GM23338 (cell line): ENCODE results near the gene DMRTB1. TPM values are rescaled to one million over a fixed set of nuclear protein-coding genes. Genes with fewer than 3 reads are reported as not detected.

Experiments
- ATAC-seq: fragments of 200-7000 bp; cut with Tn5 transposase; 3 replicates; pipeline ENCODE4 v1.9.1; 2020
- DNase-seq: peaks from one replicate; pipeline ENCODE4 v3.0.0-alpha.2; 2015; ENCODE audit warnings: low spot score
- H2AFZ ChIP-seq: fragments of 200-600 bp; sonication (generic); 2 replicates; pipeline ENCODE4 v1.8.0; 2016; ENCODE audit warnings: antibody characterized with exemption, mild to moderate bottlenecking, moderate library complexity
- H3F3A ChIP-seq: fragments of 200-600 bp; sonication (generic); replicated peaks from 2 replicates; pipeline ENCODE4 v1.8.0; 2017; ENCODE audit warnings: antibody characterized with exemption, mixed run types, low read depth
- H3K27ac ChIP-seq: fragments of 200-600 bp; sonication (generic); 2 replicates; pipeline ENCODE4 v1.6.1; 2016; ENCODE audit warnings: low read depth
- H3K27me3 ChIP-seq: fragments of 200-600 bp; sonication (generic); 2 replicates; pipeline ENCODE4 v1.8.0; 2016; ENCODE audit warnings: mild to moderate bottlenecking, mixed run types, moderate library complexity; ENCODE audit not compliant: insufficient read depth
- H3K36me3 ChIP-seq: fragments of 200-600 bp; sonication (generic); 2 replicates; pipeline ENCODE4 v1.8.0; 2016; ENCODE audit warnings: mild to moderate bottlenecking; ENCODE audit not compliant: insufficient read depth
- H3K4me1 ChIP-seq: fragments of 200-600 bp; sonication (generic); 2 replicates; pipeline ENCODE4 v1.8.0; 2016; ENCODE audit warnings: mild to moderate bottlenecking, moderate library complexity; ENCODE audit not compliant: insufficient read depth
- H3K4me2 ChIP-seq: fragments of 200-600 bp; sonication (generic); 2 replicates; pipeline ENCODE4 v1.7.1; 2017; ENCODE audit warnings: mixed run types
- H3K4me3 ChIP-seq: fragments of 200-600 bp; sonication (generic); 2 replicates; pipeline ENCODE4 v1.6.1; 2016; ENCODE audit warnings: mixed run types
- H3K79me2 ChIP-seq: fragments of 200-600 bp; sonication (generic); replicated peaks from 2 replicates; pipeline ENCODE4 v1.8.0; 2017; ENCODE audit warnings: mild to moderate bottlenecking; ENCODE audit not compliant: insufficient read depth
- H3K9me2 ChIP-seq: fragments of 200-600 bp; sonication (generic); 2 replicates; pipeline ENCODE4 v1.8.0; 2017; ENCODE audit not compliant: insufficient read depth
- H4K20me1 ChIP-seq: fragments of 200-600 bp; sonication (generic); replicated peaks from 2 replicates; pipeline ENCODE4 v1.8.0; 2017; ENCODE audit warnings: mild to moderate bottlenecking; ENCODE audit not compliant: insufficient read depth
- H3K27ac Mint-ChIP-seq: 2 replicates; pipeline ENCODE4 v1.8.0; 2020; ENCODE audit warnings: inconsistent platforms, mild to moderate bottlenecking, moderate library complexity, mixed read lengths
- H3K27me3 Mint-ChIP-seq: 3 replicates; pipeline ENCODE4 v1.8.0; 2022; ENCODE audit warnings: low read depth, mild to moderate bottlenecking, moderate library complexity, mixed read lengths, inconsistent platforms; ENCODE audit not compliant: insufficient read depth, poor library complexity
- H3K36me3 Mint-ChIP-seq: 3 replicates; pipeline ENCODE4 v1.8.0; 2021; ENCODE audit warnings: low read depth, mild to moderate bottlenecking, inconsistent platforms, moderate library complexity, mixed read lengths
- H3K4me1 Mint-ChIP-seq: 3 replicates; pipeline ENCODE4 v1.8.0; 2020; ENCODE audit warnings: mild to moderate bottlenecking, inconsistent platforms, mixed read lengths
- H3K4me3 Mint-ChIP-seq: 3 replicates; pipeline ENCODE4 v1.8.0; 2021; ENCODE audit warnings: moderate library complexity, mild to moderate bottlenecking, inconsistent platforms, mixed read lengths
- H3K9me3 Mint-ChIP-seq: 3 replicates; pipeline ENCODE4 v1.8.0; 2020; ENCODE audit warnings: moderate library complexity, mild to moderate bottlenecking, inconsistent platforms, mixed read lengths
- CREB1 ChIP-seq: fragments of 250-450 bp; sonication (Bioruptor Pico); IDR thresholded peaks from 2 replicates; pipeline ENCODE4 v1.5.0; 2020; ENCODE audit warnings: low read depth, mild to moderate bottlenecking, moderate library complexity
- EZH2 ChIP-seq: fragments of 200-600 bp; sonication (generic); IDR thresholded peaks from one replicate; pipeline ENCODE4 v1.8.0; 2017; ENCODE audit warnings: antibody characterized with exemption, mild to moderate bottlenecking, low read depth; ENCODE audit not compliant: unreplicated experiment
- JUNB ChIP-seq: IDR thresholded peaks from one replicate; pipeline ENCODE4 v1.6.1; 2016; ENCODE audit warnings: antibody characterized with exemption; ENCODE audit not compliant: unreplicated experiment
- POLR2AphosphoS5 ChIP-seq: IDR thresholded peaks from 2 replicates; pipeline ENCODE4 v1.6.1; 2016; ENCODE audit warnings: antibody characterized with exemption, low read depth
- polyA plus RNA-seq: library from polyadenylated mRNA; unstranded; fragments of >200 nt; fragmentation: Nextera tagmentation; extraction: Ambion mirVana; gene quantifications from 2 replicates; pipeline ENCODE4 v1.2.1, GENCODE V29; 2016
- total RNA-seq: library from RNA; depleted of rRNA; stranded (reverse); fragments of >200 nt; shearing (Covaris generic); gene quantifications from 2 replicates; pipeline ENCODE4 v1.2.3, GENCODE V29; 2014
- TF ChIP-seq, protein P1 (sequence below), 2 experiments: fragments of 200-600 bp in 1 of 2; sonication (generic) in 1 of 2; conservative IDR thresholded peaks; 2 replicates each; pipeline versions ENCODE4 v1.5.1 to v1.6.1; 2016 to 2017; ENCODE audit warnings: antibody characterized with exemption in 2 of 2, low read depth in 2 of 2, mild to moderate bottlenecking in 2 of 2, moderate library complexity in 1 of 2
- TF ChIP-seq, protein P2 (sequence below): IDR thresholded peaks from one replicate; pipeline ENCODE4 v1.6.1; 2018; ENCODE audit warnings: antibody characterized with exemption; ENCODE audit not compliant: unreplicated experiment
- TF ChIP-seq, protein P3 (sequence below): fragments of 250-450 bp; sonication (Bioruptor Pico); IDR thresholded peaks from 2 replicates; pipeline ENCODE4 v1.5.0; 2020; ENCODE audit warnings: mild to moderate bottlenecking, moderate library complexity

DMRTB1 gene
- total and polyA plus RNA-seq, 2 experiments from 2014 or later: 0.27 to 1.2 TPM

DNA sequence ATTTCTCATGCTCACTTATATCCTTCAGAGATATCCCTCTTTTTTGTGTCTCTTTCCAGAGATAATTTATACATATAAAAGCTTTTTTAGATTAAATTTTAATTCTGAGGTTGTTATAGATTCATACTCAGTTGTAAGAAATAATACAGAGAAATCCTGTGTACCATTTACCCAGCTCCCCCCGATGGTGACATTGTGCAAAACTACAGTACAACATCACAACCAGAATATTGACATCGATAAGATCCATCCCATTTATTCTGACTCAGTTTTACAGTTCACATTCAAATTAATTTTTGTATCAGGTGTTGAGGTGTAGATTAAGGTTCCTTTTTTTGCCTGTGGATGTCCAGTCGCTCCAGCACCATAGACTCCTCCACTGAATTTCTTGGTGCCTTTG, 14.3 kb downstream of the DMRTB1 start:
- Mint-ChIP-seq H3K9me3 (no peaks in the 10 kb centered on the region; the same call in 2 of the 3 replicates), H3K4me3 (no peak overlapping the region), H3K36me3 (no peaks in the 10 kb centered on the region), H3K27me3 (peaks cover 31% of the 10 kb centered on the region), H3K27ac (no peak overlapping the region), H3K4me1 (peaks cover 19% of the 10 kb centered on the region)
- H3K36me3 ChIP-seq: no peaks in the 10 kb centered on the region
- H3K4me3 ChIP-seq: no peak overlapping the region
- H3K27me3 ChIP-seq: no peaks in the 10 kb centered on the region
- no peaks in the 10 kb centered on the region for H3K9me2 ChIP-seq
- ATAC-seq: no peak
- H3K4me2 ChIP-seq: no peak overlapping the region
- no peaks in the 10 kb centered on the region for H3K79me2 ChIP-seq
- no peaks in the 10 kb centered on the region for H4K20me1 ChIP-seq
- H3F3A ChIP-seq: peaks cover 4% of the 10 kb centered on the region; the same call in 1 of the 2 replicates
- H2AFZ ChIP-seq: no peak overlapping the region
- TF ChIP-seq, protein P1, sequence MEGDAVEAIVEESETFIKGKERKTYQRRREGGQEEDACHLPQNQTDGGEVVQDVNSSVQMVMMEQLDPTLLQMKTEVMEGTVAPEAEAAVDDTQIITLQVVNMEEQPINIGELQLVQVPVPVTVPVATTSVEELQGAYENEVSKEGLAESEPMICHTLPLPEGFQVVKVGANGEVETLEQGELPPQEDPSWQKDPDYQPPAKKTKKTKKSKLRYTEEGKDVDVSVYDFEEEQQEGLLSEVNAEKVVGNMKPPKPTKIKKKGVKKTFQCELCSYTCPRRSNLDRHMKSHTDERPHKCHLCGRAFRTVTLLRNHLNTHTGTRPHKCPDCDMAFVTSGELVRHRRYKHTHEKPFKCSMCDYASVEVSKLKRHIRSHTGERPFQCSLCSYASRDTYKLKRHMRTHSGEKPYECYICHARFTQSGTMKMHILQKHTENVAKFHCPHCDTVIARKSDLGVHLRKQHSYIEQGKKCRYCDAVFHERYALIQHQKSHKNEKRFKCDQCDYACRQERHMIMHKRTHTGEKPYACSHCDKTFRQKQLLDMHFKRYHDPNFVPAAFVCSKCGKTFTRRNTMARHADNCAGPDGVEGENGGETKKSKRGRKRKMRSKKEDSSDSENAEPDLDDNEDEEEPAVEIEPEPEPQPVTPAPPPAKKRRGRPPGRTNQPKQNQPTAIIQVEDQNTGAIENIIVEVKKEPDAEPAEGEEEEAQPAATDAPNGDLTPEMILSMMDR (conservative IDR thresholded peaks at IDR 0.05; ENCODE audit: low read depth in 2 of 2): peak; percentile 44 to 61
- TF ChIP-seq JUNB (no peak), CREB1 (CRISPR knock-in tag) (no peak)
- peaks cover 8% of the 10 kb centered on the region for H3K4me1 ChIP-seq
- DNase-seq: no peak
- no peak overlapping the region for H3K27ac ChIP-seq

DNA sequence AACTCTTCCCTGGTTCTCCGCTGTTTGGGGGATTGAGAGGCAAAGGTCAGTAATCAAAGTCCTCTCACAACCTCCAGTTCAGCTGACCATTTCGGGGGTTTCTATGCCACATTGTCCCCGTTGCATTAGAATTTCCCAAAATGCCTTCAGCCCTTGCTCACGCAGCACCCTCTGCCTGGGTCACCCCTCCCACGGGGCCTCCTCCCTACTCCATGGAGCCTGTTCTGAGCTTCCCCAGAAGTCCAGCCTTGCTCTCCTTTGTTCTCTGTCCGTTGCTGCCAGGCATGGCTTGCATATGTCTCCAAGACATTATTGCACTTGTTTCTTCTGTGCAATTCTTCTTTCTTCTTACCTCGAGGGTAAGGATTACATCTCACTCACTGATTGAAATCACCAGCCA, 16.5 kb downstream of the DMRTB1 start:
- ATAC-seq (no peak), DNase-seq (no peak)
- peaks cover 3% of the 10 kb centered on the region; the same call in 2 of the 3 replicates for H3K9me3 Mint-ChIP-seq
- H3K79me2 ChIP-seq: no peaks in the 10 kb centered on the region
- H3K27me3 ChIP-seq: no peaks in the 10 kb centered on the region
- no peaks in the 10 kb centered on the region for H3K36me3 Mint-ChIP-seq
- no peak overlapping the region for H3K4me3 ChIP-seq
- H3K27me3 Mint-ChIP-seq: peaks cover 28% of the 10 kb centered on the region
- peaks cover under 1% of the 10 kb centered on the region; the same call in 1 of the 2 replicates for H3F3A ChIP-seq
- no peak overlapping the region for H3K27ac ChIP-seq
- no peaks in the 10 kb centered on the region for H3K36me3 ChIP-seq
- peaks cover 5% of the 10 kb centered on the region for H3K4me1 ChIP-seq
- H3K27ac Mint-ChIP-seq: no peak overlapping the region
- H3K9me2 ChIP-seq: no peaks in the 10 kb centered on the region
- no peak overlapping the region for H3K4me3 Mint-ChIP-seq
- H3K4me1 Mint-ChIP-seq: peaks cover 10% of the 10 kb centered on the region
- no peak overlapping the region; the same call in 1 of the 2 replicates for H2AFZ ChIP-seq
- no peaks in the 10 kb centered on the region for H4K20me1 ChIP-seq
- no peak overlapping the region for H3K4me2 ChIP-seq
- TF ChIP-seq EZH2 (no peak), POLR2AphosphoS5 (no peak)
- TF ChIP-seq, protein P2, sequence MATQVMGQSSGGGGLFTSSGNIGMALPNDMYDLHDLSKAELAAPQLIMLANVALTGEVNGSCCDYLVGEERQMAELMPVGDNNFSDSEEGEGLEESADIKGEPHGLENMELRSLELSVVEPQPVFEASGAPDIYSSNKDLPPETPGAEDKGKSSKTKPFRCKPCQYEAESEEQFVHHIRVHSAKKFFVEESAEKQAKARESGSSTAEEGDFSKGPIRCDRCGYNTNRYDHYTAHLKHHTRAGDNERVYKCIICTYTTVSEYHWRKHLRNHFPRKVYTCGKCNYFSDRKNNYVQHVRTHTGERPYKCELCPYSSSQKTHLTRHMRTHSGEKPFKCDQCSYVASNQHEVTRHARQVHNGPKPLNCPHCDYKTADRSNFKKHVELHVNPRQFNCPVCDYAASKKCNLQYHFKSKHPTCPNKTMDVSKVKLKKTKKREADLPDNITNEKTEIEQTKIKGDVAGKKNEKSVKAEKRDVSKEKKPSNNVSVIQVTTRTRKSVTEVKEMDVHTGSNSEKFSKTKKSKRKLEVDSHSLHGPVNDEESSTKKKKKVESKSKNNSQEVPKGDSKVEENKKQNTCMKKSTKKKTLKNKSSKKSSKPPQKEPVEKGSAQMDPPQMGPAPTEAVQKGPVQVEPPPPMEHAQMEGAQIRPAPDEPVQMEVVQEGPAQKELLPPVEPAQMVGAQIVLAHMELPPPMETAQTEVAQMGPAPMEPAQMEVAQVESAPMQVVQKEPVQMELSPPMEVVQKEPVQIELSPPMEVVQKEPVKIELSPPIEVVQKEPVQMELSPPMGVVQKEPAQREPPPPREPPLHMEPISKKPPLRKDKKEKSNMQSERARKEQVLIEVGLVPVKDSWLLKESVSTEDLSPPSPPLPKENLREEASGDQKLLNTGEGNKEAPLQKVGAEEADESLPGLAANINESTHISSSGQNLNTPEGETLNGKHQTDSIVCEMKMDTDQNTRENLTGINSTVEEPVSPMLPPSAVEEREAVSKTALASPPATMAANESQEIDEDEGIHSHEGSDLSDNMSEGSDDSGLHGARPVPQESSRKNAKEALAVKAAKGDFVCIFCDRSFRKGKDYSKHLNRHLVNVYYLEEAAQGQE: no peak
- TF ChIP-seq, protein P3, sequence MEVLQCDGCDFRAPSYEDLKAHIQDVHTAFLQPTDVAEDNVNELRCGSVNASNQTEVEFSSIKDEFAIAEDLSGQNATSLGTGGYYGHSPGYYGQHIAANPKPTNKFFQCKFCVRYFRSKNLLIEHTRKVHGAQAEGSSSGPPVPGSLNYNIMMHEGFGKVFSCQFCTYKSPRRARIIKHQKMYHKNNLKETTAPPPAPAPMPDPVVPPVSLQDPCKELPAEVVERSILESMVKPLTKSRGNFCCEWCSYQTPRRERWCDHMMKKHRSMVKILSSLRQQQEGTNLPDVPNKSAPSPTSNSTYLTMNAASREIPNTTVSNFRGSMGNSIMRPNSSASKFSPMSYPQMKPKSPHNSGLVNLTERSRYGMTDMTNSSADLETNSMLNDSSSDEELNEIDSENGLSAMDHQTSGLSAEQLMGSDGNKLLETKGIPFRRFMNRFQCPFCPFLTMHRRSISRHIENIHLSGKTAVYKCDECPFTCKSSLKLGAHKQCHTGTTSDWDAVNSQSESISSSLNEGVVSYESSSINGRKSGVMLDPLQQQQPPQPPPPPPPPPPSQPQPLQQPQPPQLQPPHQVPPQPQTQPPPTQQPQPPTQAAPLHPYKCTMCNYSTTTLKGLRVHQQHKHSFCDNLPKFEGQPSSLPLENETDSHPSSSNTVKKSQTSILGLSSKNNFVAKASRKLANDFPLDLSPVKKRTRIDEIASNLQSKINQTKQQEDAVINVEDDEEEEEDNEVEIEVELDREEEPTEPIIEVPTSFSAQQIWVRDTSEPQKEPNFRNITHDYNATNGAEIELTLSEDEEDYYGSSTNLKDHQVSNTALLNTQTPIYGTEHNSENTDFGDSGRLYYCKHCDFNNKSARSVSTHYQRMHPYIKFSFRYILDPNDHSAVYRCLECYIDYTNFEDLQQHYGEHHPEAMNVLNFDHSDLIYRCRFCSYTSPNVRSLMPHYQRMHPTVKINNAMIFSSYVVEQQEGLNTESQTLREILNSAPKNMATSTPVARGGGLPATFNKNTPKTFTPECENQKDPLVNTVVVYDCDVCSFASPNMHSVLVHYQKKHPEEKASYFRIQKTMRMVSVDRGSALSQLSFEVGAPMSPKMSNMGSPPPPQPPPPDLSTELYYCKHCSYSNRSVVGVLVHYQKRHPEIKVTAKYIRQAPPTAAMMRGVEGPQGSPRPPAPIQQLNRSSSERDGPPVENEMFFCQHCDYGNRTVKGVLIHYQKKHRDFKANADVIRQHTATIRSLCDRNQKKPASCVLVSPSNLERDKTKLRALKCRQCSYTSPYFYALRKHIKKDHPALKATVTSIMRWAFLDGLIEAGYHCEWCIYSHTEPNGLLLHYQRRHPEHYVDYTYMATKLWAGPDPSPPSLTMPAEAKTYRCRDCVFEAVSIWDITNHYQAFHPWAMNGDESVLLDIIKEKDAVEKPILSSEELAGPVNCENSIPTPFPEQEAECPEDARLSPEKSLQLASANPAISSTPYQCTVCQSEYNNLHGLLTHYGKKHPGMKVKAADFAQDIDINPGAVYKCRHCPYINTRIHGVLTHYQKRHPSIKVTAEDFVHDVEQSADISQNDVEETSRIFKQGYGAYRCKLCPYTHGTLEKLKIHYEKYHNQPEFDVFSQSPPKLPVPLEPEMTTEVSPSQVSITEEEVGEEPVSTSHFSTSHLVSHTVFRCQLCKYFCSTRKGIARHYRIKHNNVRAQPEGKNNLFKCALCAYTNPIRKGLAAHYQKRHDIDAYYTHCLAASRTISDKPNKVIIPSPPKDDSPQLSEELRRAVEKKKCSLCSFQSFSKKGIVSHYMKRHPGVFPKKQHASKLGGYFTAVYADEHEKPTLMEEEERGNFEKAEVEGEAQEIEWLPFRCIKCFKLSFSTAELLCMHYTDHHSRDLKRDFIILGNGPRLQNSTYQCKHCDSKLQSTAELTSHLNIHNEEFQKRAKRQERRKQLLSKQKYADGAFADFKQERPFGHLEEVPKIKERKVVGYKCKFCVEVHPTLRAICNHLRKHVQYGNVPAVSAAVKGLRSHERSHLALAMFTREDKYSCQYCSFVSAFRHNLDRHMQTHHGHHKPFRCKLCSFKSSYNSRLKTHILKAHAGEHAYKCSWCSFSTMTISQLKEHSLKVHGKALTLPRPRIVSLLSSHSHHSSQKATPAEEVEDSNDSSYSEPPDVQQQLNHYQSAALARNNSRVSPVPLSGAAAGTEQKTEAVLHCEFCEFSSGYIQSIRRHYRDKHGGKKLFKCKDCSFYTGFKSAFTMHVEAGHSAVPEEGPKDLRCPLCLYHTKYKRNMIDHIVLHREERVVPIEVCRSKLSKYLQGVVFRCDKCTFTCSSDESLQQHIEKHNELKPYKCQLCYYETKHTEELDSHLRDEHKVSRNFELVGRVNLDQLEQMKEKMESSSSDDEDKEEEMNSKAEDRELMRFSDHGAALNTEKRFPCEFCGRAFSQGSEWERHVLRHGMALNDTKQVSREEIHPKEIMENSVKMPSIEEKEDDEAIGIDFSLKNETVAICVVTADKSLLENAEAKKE (CRISPR knock-in tag): no peak
- TF ChIP-seq, protein P1 (conservative IDR thresholded peaks at IDR 0.05; ENCODE audit: low read depth in 2 of 2): no peak
